GM12801 (cell line): ENCODE results near the gene KDM4C.

ENCODE experiments used
- TF ChIP-seq, protein P1 (sequence below): IDR thresholded peaks from one replicate; pipeline ENCODE4 v1.5.1; 2011; ENCODE audit warnings: control low read depth; ENCODE audit not compliant: insufficient read length; ENCODE audit errors: extremely low read depth

The KDM4C gene

DNA sequence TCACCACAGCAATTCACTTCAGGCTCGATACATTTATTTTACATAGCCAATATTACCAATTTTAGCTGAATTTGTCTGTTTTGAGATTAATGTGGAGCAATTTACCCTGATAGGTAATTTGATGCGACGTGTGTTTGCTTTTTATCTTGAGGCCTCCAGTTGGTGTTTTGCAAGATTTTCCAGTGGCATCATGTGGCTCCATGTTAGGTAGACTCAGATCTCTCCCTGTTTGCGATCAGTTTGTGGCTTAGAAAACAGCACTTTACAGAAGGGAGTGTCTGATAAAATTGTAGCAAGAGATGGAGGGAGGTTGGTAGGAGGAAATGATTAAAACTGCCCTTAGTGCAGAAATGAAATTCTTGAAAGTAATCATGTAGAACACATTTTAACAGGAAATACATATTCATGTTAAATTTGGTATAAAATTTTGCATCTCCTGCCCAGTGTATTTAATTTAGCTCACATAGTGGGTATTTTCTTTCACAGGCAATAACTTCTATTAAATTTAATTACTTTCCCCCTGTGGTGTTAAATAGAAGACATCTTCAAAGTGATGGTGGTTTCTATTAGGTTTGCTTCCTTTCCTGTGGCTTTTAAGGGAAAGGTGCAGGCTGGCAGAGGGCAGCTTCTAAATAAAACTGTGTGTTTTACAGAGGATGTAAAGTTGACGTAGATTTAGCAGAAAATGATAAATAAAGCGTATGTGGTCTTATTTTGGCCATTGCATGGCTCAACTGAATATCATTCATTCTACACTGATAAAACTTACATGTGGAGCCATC lies 135.8 kb downstream of the KDM4C start:
- TF ChIP-seq, protein P1, sequence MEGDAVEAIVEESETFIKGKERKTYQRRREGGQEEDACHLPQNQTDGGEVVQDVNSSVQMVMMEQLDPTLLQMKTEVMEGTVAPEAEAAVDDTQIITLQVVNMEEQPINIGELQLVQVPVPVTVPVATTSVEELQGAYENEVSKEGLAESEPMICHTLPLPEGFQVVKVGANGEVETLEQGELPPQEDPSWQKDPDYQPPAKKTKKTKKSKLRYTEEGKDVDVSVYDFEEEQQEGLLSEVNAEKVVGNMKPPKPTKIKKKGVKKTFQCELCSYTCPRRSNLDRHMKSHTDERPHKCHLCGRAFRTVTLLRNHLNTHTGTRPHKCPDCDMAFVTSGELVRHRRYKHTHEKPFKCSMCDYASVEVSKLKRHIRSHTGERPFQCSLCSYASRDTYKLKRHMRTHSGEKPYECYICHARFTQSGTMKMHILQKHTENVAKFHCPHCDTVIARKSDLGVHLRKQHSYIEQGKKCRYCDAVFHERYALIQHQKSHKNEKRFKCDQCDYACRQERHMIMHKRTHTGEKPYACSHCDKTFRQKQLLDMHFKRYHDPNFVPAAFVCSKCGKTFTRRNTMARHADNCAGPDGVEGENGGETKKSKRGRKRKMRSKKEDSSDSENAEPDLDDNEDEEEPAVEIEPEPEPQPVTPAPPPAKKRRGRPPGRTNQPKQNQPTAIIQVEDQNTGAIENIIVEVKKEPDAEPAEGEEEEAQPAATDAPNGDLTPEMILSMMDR = no peak

DNA sequence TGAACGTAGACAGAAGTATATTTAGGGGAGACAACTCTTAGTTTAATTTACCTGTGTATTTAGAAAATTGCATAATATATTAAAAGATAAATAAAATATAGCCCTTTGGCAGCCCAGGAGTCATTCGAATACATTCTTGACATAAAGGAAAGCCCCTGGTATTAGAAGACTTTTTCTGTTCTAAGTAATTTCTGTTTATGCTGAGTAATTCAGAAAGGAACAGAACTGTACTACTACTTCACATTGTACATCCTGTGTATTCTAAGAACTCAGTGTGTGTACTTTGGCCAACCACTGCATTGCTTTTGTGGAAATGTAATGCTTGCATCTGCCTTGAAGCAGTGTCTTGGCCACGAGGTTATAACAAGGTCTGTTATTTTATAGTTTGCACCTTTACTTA lies 136.4 kb downstream of the KDM4C start:
- TF ChIP-seq, protein P1 = no peak

DNA sequence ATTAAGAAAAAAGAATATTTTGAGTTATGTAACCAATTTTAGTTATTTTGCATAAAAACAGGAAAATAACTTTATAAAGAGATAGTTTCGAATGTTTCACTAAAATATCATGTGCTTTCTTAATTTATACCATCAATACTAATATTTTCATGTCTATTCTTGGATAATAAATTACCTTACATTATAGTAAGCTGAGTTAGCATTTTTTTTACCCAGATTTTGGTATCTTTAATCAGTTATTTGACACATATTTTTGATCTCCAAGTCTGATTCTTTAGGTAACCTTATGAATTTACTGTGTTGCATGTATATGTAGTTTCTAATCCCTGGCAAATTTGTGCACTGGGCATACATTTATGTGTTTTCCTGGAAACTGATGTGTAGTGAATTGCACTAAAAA lies 138.0 kb downstream of the KDM4C start:
- TF ChIP-seq, protein P1 = no peak

DNA sequence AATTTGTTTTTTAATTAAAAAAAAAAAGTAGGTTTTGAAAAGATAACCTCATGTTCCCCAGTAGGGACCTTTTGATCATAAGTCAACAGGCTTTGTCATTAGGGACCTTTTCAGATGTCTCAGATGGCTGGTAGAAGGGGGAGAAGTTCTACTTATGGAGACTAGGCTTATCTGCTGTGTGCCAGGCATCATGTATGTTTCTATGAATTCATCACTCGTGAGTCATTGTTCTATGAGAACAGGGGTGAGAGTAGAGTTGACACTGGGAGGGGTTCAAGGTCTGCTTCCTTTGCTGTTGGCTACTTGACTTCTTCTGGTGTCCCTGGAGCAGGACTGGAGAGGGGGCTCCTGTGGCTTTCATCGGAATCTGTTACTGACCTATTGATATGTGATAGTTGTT lies 138.8 kb downstream of the KDM4C start:
- TF ChIP-seq, protein P1 = no peak

DNA sequence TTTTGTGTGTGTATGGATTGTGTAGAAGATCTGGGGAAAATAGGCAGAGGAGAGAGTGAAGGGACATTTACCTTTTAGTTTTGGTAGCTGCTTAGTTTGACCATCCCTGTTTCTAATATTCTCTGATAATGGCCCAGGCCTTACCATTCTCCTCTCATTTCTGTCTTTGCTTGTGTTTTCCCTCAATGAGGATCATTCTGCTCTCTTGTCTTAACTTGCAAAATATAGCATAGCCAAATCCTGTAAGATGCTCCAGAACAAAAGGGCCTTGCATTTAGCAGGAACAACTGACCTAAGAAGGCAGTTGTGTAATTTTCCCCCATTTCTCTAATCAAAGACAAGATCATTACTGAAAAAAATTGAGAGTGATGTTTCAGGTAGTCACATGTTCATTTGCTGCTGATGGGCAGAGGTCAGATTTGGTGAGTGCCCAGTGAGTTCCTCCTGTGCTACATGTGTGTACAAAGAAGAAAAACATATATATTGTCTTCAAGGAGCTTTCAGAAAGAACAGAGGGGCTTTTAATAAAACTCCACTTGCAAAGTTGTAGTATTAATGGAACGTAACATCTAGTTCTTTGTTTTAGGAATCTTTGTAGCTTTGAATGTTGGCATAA lies 139.5 kb downstream of the KDM4C start:
- TF ChIP-seq, protein P1 = no peak

DNA sequence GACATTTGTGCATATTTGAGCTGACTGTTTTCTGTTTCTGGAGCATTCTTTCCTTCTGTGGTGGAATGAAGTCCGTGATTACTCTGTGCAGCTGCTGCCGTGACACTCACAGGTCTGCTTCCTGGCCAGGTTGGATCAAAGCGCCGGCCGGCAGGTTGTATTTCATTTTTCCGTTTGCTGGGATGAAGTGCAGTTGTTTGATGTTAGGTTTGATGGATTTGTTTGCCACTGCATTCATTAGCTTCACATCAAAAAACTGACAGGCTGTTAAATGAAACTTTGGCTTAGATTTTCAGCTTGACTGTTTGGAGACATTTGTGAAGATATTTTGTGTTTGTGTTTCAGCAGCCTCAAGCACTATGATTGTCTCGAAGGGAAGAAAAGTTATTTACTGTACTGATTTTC lies 140.1 kb downstream of the KDM4C start:
- TF ChIP-seq, protein P1 = no peak

DNA sequence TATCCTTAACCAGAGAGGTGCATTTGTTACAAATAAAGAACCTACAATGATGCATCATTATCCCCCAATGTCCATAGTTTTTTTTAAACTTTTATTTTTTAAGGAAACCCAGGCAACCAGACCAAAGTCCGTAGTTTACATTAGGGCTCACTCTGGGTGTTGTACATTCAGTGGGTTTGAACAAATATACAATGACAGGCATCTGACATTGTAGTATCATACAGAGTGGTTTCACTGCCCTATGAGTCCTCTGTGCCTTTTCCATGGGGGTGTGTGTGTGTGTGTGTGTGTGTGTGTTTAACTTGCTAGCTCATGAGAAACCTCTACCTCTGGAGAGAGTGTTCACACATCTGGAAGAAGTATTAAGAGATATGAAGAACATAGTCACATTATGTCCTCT lies 141.5 kb downstream of the KDM4C start:
- TF ChIP-seq, protein P1 = no peak
